Left cardiac atrium (tissue), 4 donors: Measurements from ENCODE around the gene LATS2. TPM values are rescaled to one million over a fixed set of nuclear protein-coding genes. Genes with fewer than 3 reads are reported as not detected.

ENCODE experiments used
- ATAC-seq, 2 donors: fragments of 200-7000 bp; cut with Tn5 transposase; one replicate each; pipeline ENCODE4 v1.9.1; 2020; ENCODE audit warnings: mild to moderate bottlenecking in 2 of 2, moderate library complexity in 2 of 2
- DNase-seq: peaks from one replicate; pipeline ENCODE4 v3.0.0-alpha.2; 2020
- intact Hi-C, 2 donors: fragments of 100-400 bp; cut with DNase I; formaldehyde crosslinking; loops; one replicate each; pipeline versions ENCODE4 v1.14.1 to v1.15.1; 2022 to 2023
- total RNA-seq, 2 donors: library from RNA; stranded (reverse); fragmentation: NEBNext Ultra II Directional; extraction: Animal tissue kit (Norgen Biotek cat#: 25700); gene quantifications; one replicate each; pipeline ENCODE4 v1.2.1, GENCODE V29; 2021
- donor health status: DM: no; HTN: yes; CAD: no.
- donor health status: DM: no; HTN: yes; CAD: no; lungs with severe emphysema.
- donor health status: DM: yes; HTN: yes; CAD: no.
- donor health status: Dilated cardiomyopathy.

Gene LATS2
- total RNA-seq, 2 donors from 2014 or later = 19.3 to 30.9 TPM

GRCh38 chr13:21032656-21033055, 28.7 kb downstream of the LATS2 start:
- intact Hi-C loops = no loop called here
- DNase-seq = no peak
- no peak for ATAC-seq

- ATAC-seq = no peak
- no peak for DNase-seq
- intact Hi-C loops = no loop called here
These were observed 29.7 kb downstream of the LATS2 start for GRCh38 chr13:21031594-21032275.

- DNase-seq (no peak), ATAC-seq (no peak)
- intact Hi-C loops = no loop called here
These were observed 35.8 kb downstream of the LATS2 start for GRCh38 chr13:21025539-21025938.

- ATAC-seq (no peak), DNase-seq (no peak)
- intact Hi-C loops = no loop called here
These were observed 39.1 kb downstream of the LATS2 start for GRCh38 chr13:21022056-21022979.

GRCh38 chr13:21020581-21020980, 40.8 kb downstream of the LATS2 start:
- ATAC-seq = peak; percentile 16 to 34
- DNase-seq = no peak
- intact Hi-C loops = no loop called here

GRCh38 chr13:21020176-21020575, 41.2 kb downstream of the LATS2 start:
- intact Hi-C loops = no loop called here
- DNase-seq = no peak
- ATAC-seq = no peak

GRCh38 chr13:21018220-21018619, 43.2 kb downstream of the LATS2 start:
- intact Hi-C loops = loop anchor here in 1 of 2 donors (5.0 kb wide), 1 partner anchor 44 kb away; the partner anchor contains the start of gene LATS2
- DNase-seq (no peak), ATAC-seq (no peak)

GRCh38 chr13:21016487-21016886, 44.9 kb downstream of the LATS2 start:
- no peak for DNase-seq
- no peak for ATAC-seq
- intact Hi-C loops = loop anchor here in 1 of 2 donors (5.0 kb wide), 1 partner anchor 46 kb away; the partner anchor contains the start of gene LATS2

- intact Hi-C loops = loop anchor here in 1 of 2 donors (5.0 kb wide), 1 partner anchor 47 kb away; the partner anchor contains the start of gene LATS2
- DNase-seq (no peak), ATAC-seq (peak in 1 of 2 donors; percentile 2)
These were observed 46.1 kb downstream of the LATS2 start for GRCh38 chr13:21015284-21015683.

- DNase-seq (peak; percentile 69), ATAC-seq (peak; percentile 66 to 80)
- intact Hi-C loops = loop anchor here in 1 of 2 donors (5.0 kb wide), 1 partner anchor 48 kb away; the partner anchor contains the start of gene LATS2
These were observed 46.8 kb downstream of the LATS2 start for GRCh38 chr13:21014502-21015170.

GRCh38 chr13:21014139-21014501, 47.3 kb downstream of the LATS2 start:
- no peak for ATAC-seq
- DNase-seq = no peak
- intact Hi-C loops = no loop called here

- intact Hi-C loops = no loop called here
- DNase-seq (no peak), ATAC-seq (no peak)
These were observed 47.7 kb downstream of the LATS2 start for GRCh38 chr13:21013682-21014038.

- DNase-seq (no peak), ATAC-seq (peak; percentile 53 to 56)
- intact Hi-C loops = no loop called here
These were observed 48.3 kb downstream of the LATS2 start for GRCh38 chr13:21012841-21013681.

GRCh38 chr13:21012211-21012610, 49.2 kb downstream of the LATS2 start:
- ATAC-seq (no peak), DNase-seq (no peak)
- intact Hi-C loops = no loop called here

GRCh38 chr13:21011378-21011777, 50.0 kb downstream of the LATS2 start:
- ATAC-seq (no peak), DNase-seq (no peak)
- intact Hi-C loops = no loop called here

- intact Hi-C loops = no loop called here
- no peak for DNase-seq
- no peak for ATAC-seq
These were observed 50.8 kb downstream of the LATS2 start for GRCh38 chr13:21010621-21011020.

- ATAC-seq = no peak
- DNase-seq = no peak
- intact Hi-C loops = no loop called here
These were observed 52.4 kb downstream of the LATS2 start for GRCh38 chr13:21009036-21009435.

GRCh38 chr13:21008026-21008425, 53.4 kb downstream of the LATS2 start:
- DNase-seq (no peak), ATAC-seq (no peak)
- intact Hi-C loops = no loop called here
